ENCODE results near the gene LCA5.

The LCA5 gene

DNA sequence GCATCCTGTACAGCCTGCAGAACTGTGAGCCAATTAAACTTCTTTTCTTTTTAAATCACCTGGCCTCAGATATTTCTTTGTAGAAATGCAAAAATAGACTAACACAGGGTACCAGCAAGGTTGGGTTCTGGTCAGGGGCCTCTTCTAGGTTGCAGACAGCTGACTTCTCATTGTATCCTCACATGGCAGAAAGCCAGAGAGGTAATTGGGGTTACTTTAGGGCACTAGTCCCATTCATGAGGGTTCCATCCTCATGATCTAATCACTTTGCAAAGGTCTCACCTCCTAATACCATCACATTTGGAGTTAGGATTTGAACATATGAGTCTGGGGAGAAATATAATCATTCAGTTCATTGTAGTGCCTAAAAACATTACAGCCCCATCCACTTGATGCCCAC lies 101.5 kb downstream of the LCA5 start:
- no peak overlapping the region for H3K4me3 ChIP-seq (ENCODE audit: low read length)
- no peak for DNase-seq (ENCODE audit: low read depth)
- TF ChIP-seq, protein P1, sequence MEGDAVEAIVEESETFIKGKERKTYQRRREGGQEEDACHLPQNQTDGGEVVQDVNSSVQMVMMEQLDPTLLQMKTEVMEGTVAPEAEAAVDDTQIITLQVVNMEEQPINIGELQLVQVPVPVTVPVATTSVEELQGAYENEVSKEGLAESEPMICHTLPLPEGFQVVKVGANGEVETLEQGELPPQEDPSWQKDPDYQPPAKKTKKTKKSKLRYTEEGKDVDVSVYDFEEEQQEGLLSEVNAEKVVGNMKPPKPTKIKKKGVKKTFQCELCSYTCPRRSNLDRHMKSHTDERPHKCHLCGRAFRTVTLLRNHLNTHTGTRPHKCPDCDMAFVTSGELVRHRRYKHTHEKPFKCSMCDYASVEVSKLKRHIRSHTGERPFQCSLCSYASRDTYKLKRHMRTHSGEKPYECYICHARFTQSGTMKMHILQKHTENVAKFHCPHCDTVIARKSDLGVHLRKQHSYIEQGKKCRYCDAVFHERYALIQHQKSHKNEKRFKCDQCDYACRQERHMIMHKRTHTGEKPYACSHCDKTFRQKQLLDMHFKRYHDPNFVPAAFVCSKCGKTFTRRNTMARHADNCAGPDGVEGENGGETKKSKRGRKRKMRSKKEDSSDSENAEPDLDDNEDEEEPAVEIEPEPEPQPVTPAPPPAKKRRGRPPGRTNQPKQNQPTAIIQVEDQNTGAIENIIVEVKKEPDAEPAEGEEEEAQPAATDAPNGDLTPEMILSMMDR (conservative IDR thresholded peaks at IDR 0.05; ENCODE audit: low read length): no peak

Data from AG10803 (cell line).